Upper lobe of left lung (tissue), 6 donors: Measurements from ENCODE around the gene TTF1. TPM values are rescaled to one million over a fixed set of nuclear protein-coding genes. Genes with fewer than 3 reads are reported as not detected.

Experiments used
- ATAC-seq, 2 donors: fragments of 200-7000 bp; cut with Tn5 transposase; one replicate each; pipeline ENCODE4 v1.9.1; 2022; ENCODE audit warnings: mild to moderate bottlenecking in 2 of 2, moderate library complexity in 2 of 2; ENCODE audit not compliant: low FRiP score in 2 of 2
- DNase-seq, 2 donors: peaks; one replicate each; pipeline ENCODE4 v3.0.0-alpha.2; 2019 to 2020
- H3K27ac ChIP-seq, 4 donors: fragments of 200-600 bp; sonication (generic); one replicate each; pipeline ENCODE4 v1.5.1; 2016 to 2019
- H3K27me3 ChIP-seq, 4 donors: fragments of 200-600 bp; sonication (generic); one replicate each; pipeline ENCODE4 v1.5.1; 2017 to 2019
- H3K36me3 ChIP-seq, 4 donors: fragments of 200-600 bp; sonication (generic); one replicate each; pipeline ENCODE4 v1.5.1; 2016 to 2019
- H3K4me1 ChIP-seq, 4 donors: fragments of 200-600 bp; sonication (generic); one replicate each; pipeline ENCODE4 v1.5.1; 2018 to 2019
- H3K4me3 ChIP-seq, 4 donors: fragments of 200-600 bp; sonication (generic); one replicate each; pipeline ENCODE4 v1.5.1; 2017 to 2019; ENCODE audit warnings: mild to moderate bottlenecking in 2 of 4, moderate library complexity in 1 of 4
- H3K9me3 ChIP-seq, 4 donors: fragments of 200-600 bp; sonication (generic); one replicate each; pipeline ENCODE4 v1.5.1; 2018 to 2019
- CTCF ChIP-seq, 6 experiments: fragments of 450-650 bp in 4 of 6; fragments of 200-600 bp in 2 of 6; sonication (generic) in 2 of 6; IDR thresholded peaks; one replicate each; pipeline ENCODE4 v1.5.1; 2016 to 2019; ENCODE audit warnings: antibody characterized with exemption in 6 of 6
- EP300 ChIP-seq, 4 donors: sonication (generic); formaldehyde crosslinking; IDR thresholded peaks; one replicate each; pipeline ENCODE4 v1.5.1; 2017; ENCODE audit warnings: antibody characterized with exemption in 4 of 4, control low read depth in 2 of 4
- POLR2A ChIP-seq, 4 donors: fragments of 450-650 bp; IDR thresholded peaks; one replicate each; pipeline ENCODE4 v1.5.1; 2016 to 2017; ENCODE audit warnings: antibody characterized with exemption in 4 of 4, mild to moderate bottlenecking in 2 of 4
- POLR2AphosphoS5 ChIP-seq, 2 donors: sonication (generic); formaldehyde crosslinking; IDR thresholded peaks; one replicate each; pipeline ENCODE4 v1.5.1; 2017; ENCODE audit warnings: antibody characterized with exemption in 2 of 2
- WGBS, 2 donors: methylation state at CpG; one replicate each; pipeline ENCODE4 v1.1.5; 2017 to 2018; 5-methylcytosine and 5-hydroxymethylcytosine counted together
- total RNA-seq, 6 donors: library from RNA; depleted of rRNA in 4 of 6; stranded (reverse); fragments of >200 nt in 4 of 6; gene quantifications; one replicate each; pipeline versions ENCODE4 v1.1.0 to v1.2.1, GENCODE V29; 2016 to 2021
- donor health status: DM: no; HTN: no; CAD: no; lungs with moderate emphysema.
- donor health status: DM: no; HTN: yes; CAD: no; lungs with severe emphysema.

The TTF1 gene
- total RNA-seq, 6 donors from 2014 or later, result 7.7 to 16.9 (median 12.3) TPM

GRCh38 chr9:132410642-132411041, 4.0 kb upstream of the TTF1 start:
- Histone ChIP-seq H3K9me3 (no peaks in the 10 kb centered on the region), H3K4me1 (peaks cover 22 to 36% (median 28%) of the 10 kb centered on the region in 4 donors), H3K27me3 (peaks cover 0 to 28% (median 8%) of the 10 kb centered on the region in 4 donors), H3K4me3 (peak overlapping the region; percentile 3 to 56 (median 54)), H3K27ac (no peak overlapping the region), H3K36me3 (no peaks in the 10 kb centered on the region)
- TF ChIP-seq POLR2A (IDR thresholded peaks at IDR 0.05) (no peak), EP300 (IDR thresholded peaks at IDR 0.05) (no peak), POLR2AphosphoS5 (IDR thresholded peaks at IDR 0.05) (no peak), CTCF (IDR thresholded peaks at IDR 0.05) (no peak)
- WGBS, 2 donors, result 10 to 19% methylated on average over 2 to 19 of the region's 19 CpGs
- ATAC-seq (peak in 1 of 2 donors; percentile 4), DNase-seq (no peak)

GRCh38 chr9:132409828-132410528, 3.3 kb upstream of the TTF1 start, which contains the start of gene CFAP77:
CFAP77 (plus strand) TSS chr9:132410211; CDS start chr9:132410272, 61 bp downstream.
- DNase-seq (peak; percentile 24 to 92), ATAC-seq (peak in 1 of 2 donors; percentile 80)
- peaks cover 0 to 22% (median 8%) of the 10 kb centered on the region in 4 donors for H3K27me3 ChIP-seq
- WGBS, 2 donors, result 2 to 6% methylated on average over 10 to 27 of the region's 69 CpGs
- TF ChIP-seq POLR2A (IDR thresholded peaks at IDR 0.05), result no peak
- TF ChIP-seq EP300 (IDR thresholded peaks at IDR 0.05), result no peak
- TF ChIP-seq CTCF (IDR thresholded peaks at IDR 0.05), result no peak
- no peak for TF ChIP-seq POLR2AphosphoS5 (IDR thresholded peaks at IDR 0.05)
- H3K4me3 ChIP-seq, result peak within 1 kb of the TSS; percentile 3 to 56 (median 54)
- H3K4me1 ChIP-seq, result peaks cover 26 to 43% (median 34%) of the 10 kb centered on the region in 4 donors
- H3K9me3 ChIP-seq, result no peaks in the 10 kb centered on the region
- peak within 1 kb of the TSS in 1 of 4 donors; percentile 21 for H3K27ac ChIP-seq
- H3K36me3 ChIP-seq, result no peaks in the 10 kb centered on the region

DNA sequence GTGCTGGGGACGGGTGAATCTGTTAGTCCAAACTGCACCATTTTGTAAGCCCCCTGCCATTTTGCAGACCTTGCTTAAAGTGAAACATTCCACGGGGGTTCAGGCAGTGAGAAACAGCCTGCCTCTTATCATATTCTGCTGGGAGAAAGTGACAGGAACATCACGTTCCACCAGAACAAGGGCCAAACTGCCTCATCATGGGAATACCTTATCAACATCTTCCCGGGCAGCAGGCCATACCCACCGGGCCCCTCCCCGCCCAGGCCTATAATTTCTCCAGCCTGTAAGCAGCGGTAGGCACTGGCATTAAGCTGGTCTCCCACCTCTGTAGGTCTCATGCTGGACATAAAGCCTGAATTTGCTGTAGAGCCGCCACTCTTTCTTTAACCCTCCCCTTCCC, 1.9 kb upstream of the TTF1 start:
- Histone ChIP-seq H3K9me3 (no peaks in the 10 kb centered on the region), H3K36me3 (no peaks in the 10 kb centered on the region), H3K4me1 (peaks cover 33 to 55% (median 39%) of the 10 kb centered on the region in 4 donors), H3K4me3 (no peak overlapping the region), H3K27ac (no peak overlapping the region), H3K27me3 (peaks cover 0 to 13% (median 8%) of the 10 kb centered on the region in 4 donors)
- 84 to 90% methylated on average over 8 of the region's 8 CpGs for WGBS, 2 donors
- DNase-seq (no peak), ATAC-seq (no peak)
- no peak for TF ChIP-seq POLR2AphosphoS5 (IDR thresholded peaks at IDR 0.05)
- TF ChIP-seq CTCF (IDR thresholded peaks at IDR 0.05), result no peak
- TF ChIP-seq POLR2A (IDR thresholded peaks at IDR 0.05), result no peak
- no peak for TF ChIP-seq EP300 (IDR thresholded peaks at IDR 0.05)

- H3K36me3 ChIP-seq, result peaks cover 0 to 11% (median 6%) of the 10 kb centered on the region in 4 donors
- peak overlapping the region in 1 of 4 donors; percentile 62 for H3K27ac ChIP-seq
- ATAC-seq, result no peak
- TF ChIP-seq CTCF (IDR thresholded peaks at IDR 0.05) (no peak), POLR2A (IDR thresholded peaks at IDR 0.05) (no peak), EP300 (IDR thresholded peaks at IDR 0.05) (no peak), POLR2AphosphoS5 (IDR thresholded peaks at IDR 0.05) (no peak)
- H3K4me1 ChIP-seq, result peaks cover 33 to 55% (median 39%) of the 10 kb centered on the region in 4 donors
- H3K27me3 ChIP-seq, result peaks cover 0 to 13% (median 8%) of the 10 kb centered on the region in 4 donors
- 80 to 86% methylated on average over 2 of the region's 2 CpGs for WGBS, 2 donors
- H3K4me3 ChIP-seq, result peak overlapping the region in 3 of 4 donors; percentile 73 to 87 (median 82)
- no peak for DNase-seq
- H3K9me3 ChIP-seq, result no peaks in the 10 kb centered on the region
Measured at GRCh38 chr9:132407196-132407595, 556 bp upstream of the TTF1 start.
